Measurements from ENCODE around the gene FOXG1. TPM values are rescaled to one million over a fixed set of nuclear protein-coding genes. Genes with fewer than 3 reads are reported as not detected.

FOXG1 gene
- polyA plus RNA-seq (not detected in 3 replicates), polyA minus RNA-seq (not detected in 3 replicates)
- not detected for polyA plus RNA-seq (2011; ENCODE audit: low read depth)
- polyA plus RNA-seq (2011; cell fraction: cytosol; rRNA removed): not detected in 2 replicates
- polyA plus RNA-seq (2011; cell fraction: nucleus; rRNA removed): not detected in 2 replicates
- not detected in 2 replicates for polyA plus RNA-seq (2012; ENCODE audit: low replicate concordance)
- not detected for polyA minus RNA-seq (2011; cell fraction: cytosol; rRNA and poly(A)+ RNA removed)
- not detected in 2 replicates for polyA minus RNA-seq (2011; cell fraction: nucleus; rRNA and poly(A)+ RNA removed)

GRCh38 chr14:28766469-28766955 lies at the start of gene FOXG1:
FOXG1 (plus strand) TSS chr14:28766787; CDS start chr14:28767280, 493 bp downstream.
- no peaks in the 10 kb centered on the region for H3K36me3 ChIP-seq (ENCODE audit: control insufficient read depth in 2 of 2, extremely low read depth in 1 of 2, insufficient read depth in 2 of 2, low read length in 2 of 2)
- peaks cover 7% of the 10 kb centered on the region for H3K9me3 ChIP-seq (ENCODE audit: control insufficient read depth, low read depth, low read length)
- peaks cover 66% of the 10 kb centered on the region for H3K27me3 ChIP-seq (ENCODE audit: control insufficient read depth, extremely low read depth, insufficient read depth, low read length)
- no peaks in the 10 kb centered on the region for H3K79me2 ChIP-seq (ENCODE audit: control insufficient read depth, insufficient read depth, low read length)
- H3K9ac ChIP-seq (ENCODE audit: control insufficient read depth, extremely low read depth, insufficient read depth, low read length): no peak within 1 kb of the TSS
- H2AFZ ChIP-seq (ENCODE audit: control insufficient read depth, low read length): no peak within 1 kb of the TSS
- H3K4me1 ChIP-seq (ENCODE audit: control insufficient read depth, extremely low read depth, insufficient read depth, low read length): no peaks in the 10 kb centered on the region
- FAIRE-seq (no peak), DNase-seq (ENCODE audit: low read depth, low spot score) (no peak)
- no peak for TF ChIP-seq EZH2 (IDR thresholded peaks at IDR 0.05; ENCODE audit: low read length)
- no peak for TF ChIP-seq CTCF (optimal IDR thresholded peaks at IDR 0.05 in 1 of 3, IDR thresholded peaks at IDR 0.05 in 1 of 3, conservative IDR thresholded peaks at IDR 0.05 in 1 of 3; ENCODE audit: extremely low read depth in 1 of 3, insufficient read depth in 2 of 3, low read length in 3 of 3)
- dilution Hi-C loops (cut with MboI; ENCODE audit: extremely low pct_ligation_motif_present, low sequenced_read_pairs): loop anchor here (25.0 kb wide), 1 partner anchor 771 kb away; no protein-coding TSS in a partner anchor
- peaks cover 5% of the 10 kb centered on the region for H4K20me1 ChIP-seq (ENCODE audit: control insufficient read depth, extremely low read depth, insufficient read depth, low read length)
- no peak within 1 kb of the TSS for H3K4me3 ChIP-seq (ENCODE audit: control insufficient read depth in 2 of 3, extremely low read depth in 1 of 3, insufficient read depth in 2 of 3, low read depth in 1 of 3, low read length in 3 of 3)
- H3K4me2 ChIP-seq (ENCODE audit: control insufficient read depth, extremely low read depth, insufficient read depth, low read depth, low read length): peak within 1 kb of the TSS; percentile 32
- no peaks in the 10 kb centered on the region for H3K9me1 ChIP-seq (ENCODE audit: control insufficient read depth, extremely low read depth, insufficient read depth, low read length)
- H3K27ac ChIP-seq (ENCODE audit: control insufficient read depth, insufficient read depth, low read length): no peak within 1 kb of the TSS

DNA sequence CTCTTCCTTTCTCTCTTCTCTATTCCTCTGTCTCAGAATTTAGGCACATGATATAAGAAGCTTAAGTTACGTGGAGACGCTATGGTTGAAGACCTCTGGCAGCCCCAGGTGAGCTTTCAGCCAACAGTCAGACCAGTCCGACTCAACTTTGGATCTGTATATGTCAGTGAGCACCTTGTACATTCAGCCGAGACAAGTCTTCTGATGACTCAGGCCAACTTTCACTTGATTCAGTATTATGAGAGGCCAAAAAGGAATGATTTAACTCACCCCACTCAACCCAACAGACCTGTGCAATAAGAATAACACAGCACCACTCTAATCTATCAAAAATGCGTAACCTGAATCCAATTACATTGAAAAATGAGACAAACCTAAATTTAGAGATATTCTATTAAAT lies 47.5 kb upstream of the FOXG1 start:
- Histone ChIP-seq H3K9ac (ENCODE audit: control insufficient read depth, extremely low read depth, insufficient read depth, low read length) (no peak overlapping the region), H3K27ac (ENCODE audit: control insufficient read depth, insufficient read depth, low read length) (no peak overlapping the region), H3K79me2 (ENCODE audit: control insufficient read depth, insufficient read depth, low read length) (no peaks in the 10 kb centered on the region), H3K9me3 (ENCODE audit: control insufficient read depth, low read depth, low read length) (no peaks in the 10 kb centered on the region), H3K4me1 (ENCODE audit: control insufficient read depth, extremely low read depth, insufficient read depth, low read length) (no peaks in the 10 kb centered on the region), H4K20me1 (ENCODE audit: control insufficient read depth, extremely low read depth, insufficient read depth, low read length) (no peaks in the 10 kb centered on the region), H3K9me1 (ENCODE audit: control insufficient read depth, extremely low read depth, insufficient read depth, low read length) (no peaks in the 10 kb centered on the region), H3K4me2 (ENCODE audit: control insufficient read depth, extremely low read depth, insufficient read depth, low read depth, low read length) (no peak overlapping the region), H3K36me3 (ENCODE audit: control insufficient read depth in 2 of 2, extremely low read depth in 1 of 2, insufficient read depth in 2 of 2, low read length in 2 of 2) (no peaks in the 10 kb centered on the region), H3K4me3 (ENCODE audit: control insufficient read depth in 2 of 3, extremely low read depth in 1 of 3, insufficient read depth in 2 of 3, low read depth in 1 of 3, low read length in 3 of 3) (no peak overlapping the region), H3K27me3 (ENCODE audit: control insufficient read depth, extremely low read depth, insufficient read depth, low read length) (no peaks in the 10 kb centered on the region), H2AFZ (ENCODE audit: control insufficient read depth, low read length) (no peak overlapping the region)
- no peak for TF ChIP-seq EZH2 (IDR thresholded peaks at IDR 0.05; ENCODE audit: low read length)
- TF ChIP-seq CTCF (optimal IDR thresholded peaks at IDR 0.05 in 1 of 3, IDR thresholded peaks at IDR 0.05 in 1 of 3, conservative IDR thresholded peaks at IDR 0.05 in 1 of 3; ENCODE audit: extremely low read depth in 1 of 3, insufficient read depth in 2 of 3, low read length in 3 of 3): no peak
- dilution Hi-C loops (cut with MboI; ENCODE audit: extremely low pct_ligation_motif_present, low sequenced_read_pairs): no loop called here
- DNase-seq (ENCODE audit: low read depth, low spot score) (no peak), FAIRE-seq (no peak)
